ENCODE measurements around the gene TENT5A.

GRCh38 chr6:81790034-81790433 lies 37.6 kb upstream of the TENT5A start:
- TF ChIP-seq CTCF (IDR thresholded peaks at IDR 0.05) (no peak), POLR2AphosphoS5 (IDR thresholded peaks at IDR 0.05) (no peak)
